ENCODE results near the gene USP17L27.
"Not testable (repeated sequence)": the region's sequence is repeated elsewhere in the genome, so short reads cannot be mapped to it uniquely, and the experiment has no call there.

DNA sequence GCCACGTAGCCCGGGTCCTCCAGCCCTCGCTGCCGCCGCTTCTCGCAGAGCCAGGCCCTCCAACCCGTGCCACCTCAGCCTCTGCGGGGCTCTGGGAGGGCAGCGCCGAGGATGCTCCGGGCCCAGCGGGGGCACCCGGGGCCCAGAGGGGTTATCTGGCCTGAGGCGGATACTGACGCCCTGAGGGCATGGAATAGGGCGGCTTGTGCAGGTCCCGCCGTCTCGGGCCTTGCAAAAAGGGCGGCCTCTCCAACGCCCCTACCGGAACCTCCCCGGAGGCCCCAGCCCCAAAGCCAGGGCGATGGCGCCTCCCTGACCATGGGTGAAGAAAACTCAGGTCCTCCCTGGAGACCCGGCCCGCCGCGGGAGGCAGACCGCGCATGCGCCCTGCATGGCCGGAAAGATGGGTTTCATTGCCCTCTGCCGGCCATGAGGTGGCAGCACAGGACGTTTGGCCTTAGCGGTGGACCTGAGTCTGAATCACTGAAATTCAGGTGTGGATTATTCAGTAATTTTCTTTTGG lies 37.1 kb downstream of the USP17L27 start:
- TF ChIP-seq, protein P1, sequence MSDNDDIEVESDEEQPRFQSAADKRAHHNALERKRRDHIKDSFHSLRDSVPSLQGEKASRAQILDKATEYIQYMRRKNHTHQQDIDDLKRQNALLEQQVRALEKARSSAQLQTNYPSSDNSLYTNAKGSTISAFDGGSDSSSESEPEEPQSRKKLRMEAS (IDR thresholded peaks at IDR 0.05): not testable (repeated sequence)
- TF ChIP-seq, protein P2, sequence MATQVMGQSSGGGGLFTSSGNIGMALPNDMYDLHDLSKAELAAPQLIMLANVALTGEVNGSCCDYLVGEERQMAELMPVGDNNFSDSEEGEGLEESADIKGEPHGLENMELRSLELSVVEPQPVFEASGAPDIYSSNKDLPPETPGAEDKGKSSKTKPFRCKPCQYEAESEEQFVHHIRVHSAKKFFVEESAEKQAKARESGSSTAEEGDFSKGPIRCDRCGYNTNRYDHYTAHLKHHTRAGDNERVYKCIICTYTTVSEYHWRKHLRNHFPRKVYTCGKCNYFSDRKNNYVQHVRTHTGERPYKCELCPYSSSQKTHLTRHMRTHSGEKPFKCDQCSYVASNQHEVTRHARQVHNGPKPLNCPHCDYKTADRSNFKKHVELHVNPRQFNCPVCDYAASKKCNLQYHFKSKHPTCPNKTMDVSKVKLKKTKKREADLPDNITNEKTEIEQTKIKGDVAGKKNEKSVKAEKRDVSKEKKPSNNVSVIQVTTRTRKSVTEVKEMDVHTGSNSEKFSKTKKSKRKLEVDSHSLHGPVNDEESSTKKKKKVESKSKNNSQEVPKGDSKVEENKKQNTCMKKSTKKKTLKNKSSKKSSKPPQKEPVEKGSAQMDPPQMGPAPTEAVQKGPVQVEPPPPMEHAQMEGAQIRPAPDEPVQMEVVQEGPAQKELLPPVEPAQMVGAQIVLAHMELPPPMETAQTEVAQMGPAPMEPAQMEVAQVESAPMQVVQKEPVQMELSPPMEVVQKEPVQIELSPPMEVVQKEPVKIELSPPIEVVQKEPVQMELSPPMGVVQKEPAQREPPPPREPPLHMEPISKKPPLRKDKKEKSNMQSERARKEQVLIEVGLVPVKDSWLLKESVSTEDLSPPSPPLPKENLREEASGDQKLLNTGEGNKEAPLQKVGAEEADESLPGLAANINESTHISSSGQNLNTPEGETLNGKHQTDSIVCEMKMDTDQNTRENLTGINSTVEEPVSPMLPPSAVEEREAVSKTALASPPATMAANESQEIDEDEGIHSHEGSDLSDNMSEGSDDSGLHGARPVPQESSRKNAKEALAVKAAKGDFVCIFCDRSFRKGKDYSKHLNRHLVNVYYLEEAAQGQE (IDR thresholded peaks at IDR 0.05; ENCODE audit: low read depth): not testable (repeated sequence)
- not testable (repeated sequence) for TF ChIP-seq TAF1 (IDR thresholded peaks at IDR 0.05; ENCODE audit: low read depth); TCF12 (IDR thresholded peaks at IDR 0.05; ENCODE audit: low read depth); YY1 (IDR thresholded peaks at IDR 0.05; ENCODE audit: low read depth); FOXM1 (IDR thresholded peaks at IDR 0.05; ENCODE audit: borderline replicate concordance, low read depth); EGR1 (IDR thresholded peaks at IDR 0.05); NFIC (IDR thresholded peaks at IDR 0.05)

Measured in Ishikawa (cell line).